ENCODE measurements around the gene NAPG.
"Not testable (repeated sequence)": the region's sequence is repeated elsewhere in the genome, so short reads cannot be mapped to it uniquely, and the experiment has no call there.

The NAPG gene

GRCh38 chr18:10588975-10589374 is 63.1 kb downstream of the NAPG start:
- no peak for DNase-seq

- no peak for DNase-seq
These were observed 64.6 kb downstream of the NAPG start for GRCh38 chr18:10590412-10590811.

- DNase-seq = no peak
These were observed 66.1 kb downstream of the NAPG start for GRCh38 chr18:10591896-10592295.

- peak; percentile 66 for DNase-seq
These were observed 67.7 kb downstream of the NAPG start for GRCh38 chr18:10593366-10594022.

GRCh38 chr18:10595917-10596316 is 70.1 kb downstream of the NAPG start:
- DNase-seq = not testable (repeated sequence)

GRCh38 chr18:10597695-10598094 is 71.9 kb downstream of the NAPG start:
- not testable (repeated sequence) for DNase-seq

- not testable (repeated sequence) for DNase-seq
These were observed 74.9 kb downstream of the NAPG start for GRCh38 chr18:10600701-10601100.
